CD4-positive, alpha-beta T cell treated with Interleukin-10 for 1 hour (primary cell): ENCODE measurements around the gene GABRA4.
A peak's percentile ranks its signal among the peaks of the same experiment; 100 is the strongest.

Experiments
- DNase-seq: peaks from one replicate; pipeline ENCODE4 v3.0.0-alpha.2; 2020

Gene GABRA4

DNA sequence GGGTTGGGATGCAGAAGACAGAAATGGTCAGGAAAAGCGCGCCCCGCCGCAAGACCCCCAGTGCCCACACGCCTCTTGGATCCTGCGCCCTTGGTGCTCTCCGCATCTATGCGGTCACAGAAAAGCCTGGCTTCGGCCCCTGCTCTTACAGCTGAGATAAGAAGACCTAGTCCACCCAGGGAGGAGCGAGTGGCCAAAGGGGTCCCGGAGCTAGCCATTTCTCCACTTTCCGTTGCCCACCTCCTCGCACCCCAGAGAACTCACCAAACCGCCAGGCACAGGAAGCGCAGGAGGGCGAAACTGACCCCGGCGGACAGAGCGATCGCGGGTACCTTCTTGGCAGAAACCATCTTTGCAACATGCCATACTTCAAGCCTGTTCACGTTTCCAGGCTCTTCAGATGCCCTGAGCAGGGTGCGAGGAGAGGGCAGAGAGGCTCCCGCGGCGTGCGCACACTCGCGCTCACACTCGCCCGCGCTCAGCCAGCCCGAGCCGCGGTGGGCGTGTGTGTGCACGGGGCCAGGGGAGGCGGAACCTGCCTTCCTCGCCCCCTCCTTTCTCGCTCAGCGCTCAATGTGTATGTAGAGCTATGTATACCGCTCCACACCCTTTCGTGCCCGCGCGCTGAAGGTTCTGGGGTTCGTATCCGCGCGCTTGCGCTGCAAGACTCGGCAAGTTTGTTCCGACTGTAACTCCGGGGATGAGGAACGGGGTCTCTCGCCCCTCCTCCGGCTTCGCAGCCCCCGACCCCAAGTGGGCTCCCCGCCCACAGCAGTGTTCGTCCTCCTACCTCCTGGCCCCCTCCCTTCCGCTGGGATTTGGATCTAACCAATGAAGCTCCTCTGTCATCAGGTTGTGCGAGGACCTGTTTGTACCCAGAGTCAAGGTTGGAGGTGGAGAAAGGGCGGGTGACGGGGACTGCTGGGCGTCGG is at the start of gene GABRA4:
Gene GABRA4 (minus strand): TSS at position 507 of the 932 bp plus-strand sequence. CDS start 157 bp downstream, at position 350.
- DNase-seq: no peak

DNA sequence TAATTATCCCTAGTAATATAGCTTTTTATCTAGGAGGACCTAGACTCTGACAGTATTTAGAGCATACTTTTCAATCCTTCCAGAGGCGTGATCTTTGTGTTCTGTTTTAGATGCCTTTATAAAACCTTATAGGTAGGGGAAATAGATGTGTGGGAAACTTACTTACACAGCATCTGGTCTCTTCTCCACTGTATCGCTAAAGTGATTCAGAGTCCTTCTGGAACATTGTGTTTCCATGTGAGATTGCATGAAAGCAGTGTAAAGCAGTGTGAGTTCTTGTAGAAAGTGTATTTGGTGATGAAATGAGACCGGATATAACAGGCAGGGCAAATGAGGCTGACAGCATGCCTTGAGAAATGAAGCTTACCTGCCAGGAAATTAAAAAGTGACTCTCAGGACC is 47.4 kb upstream of the GABRA4 start:
- DNase-seq: no peak

DNA sequence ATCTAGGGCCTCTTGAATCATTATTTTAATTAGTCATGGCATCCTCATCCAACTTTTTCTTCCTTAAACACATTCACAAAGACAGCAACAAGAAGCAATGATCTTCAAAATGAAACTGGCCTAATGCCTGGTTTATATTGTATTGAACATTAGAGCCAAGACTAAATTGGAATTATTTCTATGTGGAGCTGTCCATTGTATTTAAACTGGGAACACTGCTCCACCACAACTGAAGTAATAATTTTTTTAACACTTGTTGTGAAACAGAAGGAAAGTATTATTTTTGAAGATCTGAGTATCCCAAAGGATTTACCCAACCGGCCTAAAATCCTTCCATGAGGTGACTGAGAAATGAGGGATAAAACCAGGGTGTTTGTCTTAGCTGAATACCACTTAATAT is 44.9 kb upstream of the GABRA4 start:
- no peak for DNase-seq

GRCh38 chr4:47032405-47033106 is 39.2 kb upstream of the GABRA4 start:
- DNase-seq: peak; percentile 55

- peak; percentile 2 for DNase-seq
These were observed 38.5 kb upstream of the GABRA4 start for GRCh38 chr4:47031751-47032404.

DNA sequence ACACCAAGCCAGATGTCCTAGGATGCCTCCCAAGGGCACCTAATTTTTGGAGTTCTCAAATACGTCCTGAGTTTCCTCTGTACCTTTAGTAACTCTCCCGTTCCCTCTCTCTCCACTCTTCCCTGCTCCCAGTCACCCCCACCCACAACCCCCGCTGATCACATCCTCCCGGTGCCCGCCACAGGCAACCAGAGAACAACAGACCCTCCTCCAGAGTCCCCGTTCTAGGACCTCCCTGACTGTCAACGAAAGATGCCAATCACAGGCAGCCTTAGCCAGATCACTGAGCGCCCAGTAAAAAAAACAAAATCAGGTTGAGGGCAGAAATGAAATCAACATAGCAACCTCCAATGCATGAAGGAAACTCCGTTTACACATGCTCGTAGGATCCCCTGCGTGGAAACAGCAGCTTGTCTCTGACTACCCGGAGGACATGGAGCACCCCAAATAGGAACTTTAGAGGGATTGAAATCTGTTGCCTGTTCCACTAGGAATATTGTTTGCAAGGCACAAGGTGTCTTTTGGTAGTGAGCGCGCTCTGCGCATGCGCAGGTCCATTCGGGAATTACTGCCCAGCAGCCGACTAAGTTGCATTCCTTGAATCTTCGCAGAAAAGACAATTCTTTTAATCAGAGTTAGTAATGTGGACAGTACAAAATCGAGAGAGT is 37.8 kb upstream of the GABRA4 start, which contains the start of gene GABRB1:
Gene GABRB1 (plus strand): TSS at position 557 of the 668 bp plus-strand sequence.
- DNase-seq: peak; percentile 14

DNA sequence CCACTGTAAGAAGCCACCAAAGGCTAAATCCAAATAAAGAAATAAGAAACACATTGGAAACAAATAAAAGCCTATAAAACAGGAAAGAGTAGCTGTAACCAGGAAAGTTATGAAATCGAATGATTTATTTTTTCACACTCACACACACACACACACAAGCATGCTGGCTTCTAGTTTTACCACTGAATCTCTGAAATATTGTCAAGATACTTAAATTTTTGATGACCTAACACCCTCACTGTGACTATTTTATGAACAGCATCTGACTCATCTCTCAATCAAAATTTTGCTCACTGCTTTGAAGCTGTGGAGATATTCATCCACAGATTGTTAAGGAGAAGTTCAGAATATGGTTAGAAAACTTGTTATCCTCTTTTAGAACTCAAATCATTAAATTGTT is 24.1 kb upstream of the GABRA4 start:
- no peak for DNase-seq

GRCh38 chr4:47017081-47017480 is 23.7 kb upstream of the GABRA4 start:
- no peak for DNase-seq

GRCh38 chr4:47013373-47013772 is 20.0 kb upstream of the GABRA4 start:
- no peak for DNase-seq

GRCh38 chr4:47012676-47013075 is 19.3 kb upstream of the GABRA4 start:
- no peak for DNase-seq

GRCh38 chr4:47010912-47011446 is 17.6 kb upstream of the GABRA4 start:
- DNase-seq: peak; percentile 43

DNA sequence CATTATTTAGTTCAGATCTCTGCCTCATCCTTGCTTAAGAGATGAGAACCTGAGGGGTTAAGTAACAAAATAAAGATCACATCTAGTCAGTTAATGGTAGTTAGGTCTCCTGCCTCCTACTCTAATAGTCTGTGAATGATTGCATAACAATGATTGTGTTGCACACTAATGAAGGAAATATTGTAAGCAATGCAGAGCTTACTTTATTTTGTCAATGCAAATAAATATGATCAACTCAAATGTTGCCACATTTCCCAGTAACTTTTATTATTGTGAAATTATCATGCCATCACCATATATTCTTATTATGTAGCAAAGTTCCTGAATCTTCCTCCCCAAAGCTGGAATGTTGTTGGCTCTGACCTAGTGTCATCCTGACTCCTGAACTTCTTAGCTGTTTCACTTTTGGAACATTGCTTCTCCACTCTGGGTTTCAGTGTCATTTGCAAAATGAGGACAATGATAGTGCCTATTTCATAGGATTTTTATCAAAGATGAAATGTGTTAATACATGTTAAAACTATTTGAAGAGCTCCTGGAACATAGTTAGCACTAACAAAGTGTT is 17.0 kb upstream of the GABRA4 start:
- no peak for DNase-seq

DNA sequence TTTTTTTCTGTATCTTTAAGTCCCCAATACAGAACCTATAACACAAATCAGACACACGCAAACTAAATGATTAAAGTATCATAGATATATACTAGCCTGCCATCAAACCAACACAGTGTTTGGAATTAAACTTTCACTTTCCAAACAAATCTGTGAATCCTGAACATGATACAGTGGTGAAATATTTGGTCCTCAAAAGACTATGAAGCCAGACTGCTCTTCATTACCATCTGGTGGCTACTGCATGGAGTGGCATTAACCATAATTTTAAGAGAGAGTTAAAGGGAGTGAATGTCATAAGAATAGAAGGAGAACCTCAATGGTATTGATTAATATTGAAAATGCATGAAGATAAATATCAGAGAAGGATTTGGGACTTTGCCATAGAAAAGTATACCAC is 9.2 kb upstream of the GABRA4 start:
- DNase-seq: no peak

GRCh38 chr4:47000406-47000805 is 7.0 kb upstream of the GABRA4 start:
- DNase-seq: no peak

GRCh38 chr4:46999566-46999965 is 6.2 kb upstream of the GABRA4 start:
- DNase-seq: no peak

- no peak for DNase-seq
These were observed 625 bp upstream of the GABRA4 start for GRCh38 chr4:46994007-46994405.

DNA sequence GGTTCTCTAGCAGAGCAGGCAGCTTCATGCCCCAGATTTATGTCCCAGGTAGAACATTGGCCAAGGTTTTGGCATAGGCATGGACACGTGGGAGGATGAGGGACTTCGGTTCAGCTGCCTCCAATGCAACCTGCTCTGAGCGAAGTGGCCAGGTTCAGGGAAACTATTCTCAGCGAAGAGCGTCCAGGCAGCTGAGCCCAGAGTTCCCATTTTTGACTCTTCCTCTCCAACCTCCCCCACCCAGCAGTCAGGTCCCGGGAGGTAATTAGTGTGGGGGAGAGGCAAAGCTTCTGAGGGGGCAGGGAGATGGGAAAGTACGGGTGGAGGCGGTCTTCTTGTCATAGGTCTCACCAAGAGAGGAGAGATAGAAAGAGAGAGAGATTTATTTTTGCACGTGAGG is 1.0 kb downstream of the GABRA4 start:
- DNase-seq: no peak

DNA sequence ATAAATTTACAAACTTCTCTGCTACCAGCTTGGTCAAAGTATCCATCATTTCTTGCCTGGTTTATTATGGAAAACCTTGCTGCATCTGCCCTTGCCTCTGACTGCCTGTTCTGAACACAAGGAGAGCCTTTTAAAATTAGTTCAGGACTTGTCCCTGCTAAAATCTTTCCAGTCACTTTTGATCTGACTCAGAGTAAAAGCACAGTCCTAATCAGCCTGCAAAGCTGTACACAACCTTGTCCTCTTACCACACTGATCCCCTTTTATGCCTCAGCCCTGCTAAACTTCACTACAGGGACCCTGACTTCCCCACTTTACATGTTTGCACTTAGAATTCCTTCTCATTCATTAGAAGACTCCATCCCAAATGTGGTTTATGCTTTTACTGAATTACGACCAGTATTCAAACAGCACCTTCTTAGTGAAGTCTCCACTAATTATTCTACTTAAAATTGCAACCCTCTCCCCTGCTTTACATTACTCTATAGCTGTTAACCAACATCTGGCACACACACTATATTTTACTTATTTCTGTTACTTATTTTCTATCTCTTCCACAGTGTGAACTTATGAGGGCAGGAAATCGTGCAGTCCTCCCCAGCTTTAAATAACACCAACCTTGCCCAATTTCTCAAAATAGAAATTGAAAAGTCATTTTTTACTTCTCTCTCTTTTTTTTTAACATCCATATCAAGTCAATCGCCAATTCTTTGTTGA is 6.3 kb downstream of the GABRA4 start:
- no peak for DNase-seq

DNA sequence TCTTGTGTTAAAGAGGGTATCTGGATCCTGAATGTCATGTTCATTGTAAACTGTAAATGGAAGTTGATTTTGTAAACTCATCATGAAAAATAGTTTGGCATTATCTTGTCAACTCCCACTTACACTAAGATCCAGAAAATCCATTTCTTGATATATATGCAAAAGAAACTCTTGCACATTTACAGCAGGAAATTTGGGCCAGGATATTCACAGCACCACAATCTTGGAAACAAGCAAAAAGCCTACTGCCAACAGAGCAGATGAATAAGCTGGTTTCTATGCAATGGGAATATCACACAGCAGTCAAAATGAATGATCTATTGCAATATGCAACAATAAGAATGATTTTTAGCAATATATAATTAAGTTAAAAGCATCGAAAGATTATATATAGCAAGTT is 8.6 kb downstream of the GABRA4 start:
- DNase-seq: no peak

- no peak for DNase-seq
These were observed 12.5 kb downstream of the GABRA4 start for GRCh38 chr4:46980851-46981250.

DNA sequence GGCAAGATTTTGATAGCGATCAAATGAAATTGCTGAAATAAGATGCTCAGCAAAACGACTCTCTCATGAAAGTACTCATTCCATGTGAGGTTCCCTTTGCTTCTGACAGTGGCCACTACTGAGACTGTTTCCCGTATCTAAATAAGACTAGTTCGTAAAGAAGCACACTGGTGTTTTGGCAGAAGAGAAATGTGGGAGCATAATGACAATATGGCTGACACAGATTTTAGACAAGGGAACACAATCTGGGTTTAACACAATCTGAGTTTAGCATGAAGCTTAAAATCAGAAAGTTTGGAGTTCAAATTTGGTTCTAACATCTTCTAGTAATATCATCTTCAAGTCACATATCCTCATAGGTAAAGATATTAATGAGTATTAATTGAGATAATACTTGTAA is 13.7 kb downstream of the GABRA4 start:
- no peak for DNase-seq

GRCh38 chr4:46979283-46979682 is 14.1 kb downstream of the GABRA4 start:
- DNase-seq: no peak
